HK-2 (cell line): Measurements from ENCODE around the gene RUNX3.

ENCODE experiments used
- DNase-seq: peaks from one replicate; pipeline ENCODE4 v3.0.0-alpha.2; 2018; ENCODE audit not compliant: unreplicated experiment

RUNX3 gene

GRCh38 chr1:24946861-24947658 lies 17.0 kb upstream of the RUNX3 start:
- peak; percentile 53 for DNase-seq

GRCh38 chr1:24945354-24946326 lies 15.6 kb upstream of the RUNX3 start:
- no peak for DNase-seq

- no peak for DNase-seq
Observed at GRCh38 chr1:24944318-24944717, 14.2 kb upstream of the RUNX3 start.

GRCh38 chr1:24942789-24943188 lies 12.7 kb upstream of the RUNX3 start:
- no peak for DNase-seq

GRCh38 chr1:24941564-24941963 lies 11.5 kb upstream of the RUNX3 start:
- DNase-seq: no peak

- no peak for DNase-seq
Observed at GRCh38 chr1:24940231-24940630, 10.2 kb upstream of the RUNX3 start.

GRCh38 chr1:24939675-24940193 lies 9.7 kb upstream of the RUNX3 start:
- no peak for DNase-seq

- DNase-seq: no peak
Observed at GRCh38 chr1:24939040-24939674, 9.1 kb upstream of the RUNX3 start.

GRCh38 chr1:24938276-24938675 lies 8.2 kb upstream of the RUNX3 start:
- DNase-seq: no peak

- DNase-seq: no peak
Observed at GRCh38 chr1:24936684-24937083, 6.6 kb upstream of the RUNX3 start.

GRCh38 chr1:24935615-24936484 lies 5.8 kb upstream of the RUNX3 start:
- no peak for DNase-seq

- no peak for DNase-seq
Observed at GRCh38 chr1:24935196-24935526, 5.1 kb upstream of the RUNX3 start.

GRCh38 chr1:24934310-24935195 lies 4.5 kb upstream of the RUNX3 start:
- DNase-seq: no peak

- no peak for DNase-seq
Observed at GRCh38 chr1:24933468-24933867, 3.4 kb upstream of the RUNX3 start.

GRCh38 chr1:24932725-24933294 lies 2.7 kb upstream of the RUNX3 start:
- no peak for DNase-seq

- peak; percentile 36 for DNase-seq
Observed at GRCh38 chr1:24932284-24932683, 2.2 kb upstream of the RUNX3 start.

GRCh38 chr1:24931468-24932231 lies 1.6 kb upstream of the RUNX3 start:
- DNase-seq: no peak

- DNase-seq: no peak
Observed at GRCh38 chr1:24931146-24931467, 1.0 kb upstream of the RUNX3 start.
